Heart left ventricle (tissue), 16 donors: ENCODE results near the gene COMP. TPM values are rescaled to one million over a fixed set of nuclear protein-coding genes. Genes with fewer than 3 reads are reported as not detected.

Experiments
- ATAC-seq, 4 donors: fragments of 200-7000 bp; cut with Tn5 transposase; one replicate each; pipeline ENCODE4 v1.9.1; 2020 to 2022; ENCODE audit warnings: moderate library complexity in 4 of 4, mild to moderate bottlenecking in 3 of 4, moderate number of reproducible peaks in 1 of 4
- DNase-seq, 5 donors: peaks; one replicate each; pipeline ENCODE4 v3.0.0-alpha.2; 2020
- H3K27ac ChIP-seq, 12 donors: fragments of 200-600 bp; sonication (generic) in 4 of 12; one replicate each; pipeline versions ENCODE4 v1.5.0 to v1.8.0; 2016 to 2022; ENCODE audit warnings: mild to moderate bottlenecking in 2 of 12
- H3K27me3 ChIP-seq, 9 donors: fragments of 200-600 bp; sonication (generic) in 2 of 9; one replicate each; pipeline versions ENCODE4 v1.5.1 to v1.8.0; 2016 to 2022; ENCODE audit warnings: mild to moderate bottlenecking in 3 of 9
- H3K36me3 ChIP-seq, 9 donors: fragments of 200-600 bp; sonication (generic) in 2 of 9; one replicate each; pipeline versions ENCODE4 v1.5.0 to v1.8.0; 2018 to 2022; ENCODE audit warnings: mild to moderate bottlenecking in 2 of 9
- H3K4me1 ChIP-seq, 12 donors: fragments of 200-600 bp; sonication (generic) in 4 of 12; one replicate each; pipeline versions ENCODE4 v1.5.0 to v1.8.0; 2016 to 2022; ENCODE audit warnings: mild to moderate bottlenecking in 3 of 12
- H3K4me3 ChIP-seq, 12 donors: fragments of 200-600 bp; sonication (generic) in 4 of 12; one replicate each; pipeline versions ENCODE4 v1.5.0 to v1.8.0; 2017 to 2022; ENCODE audit warnings: mild to moderate bottlenecking in 9 of 12, moderate library complexity in 4 of 12
- H3K9me3 ChIP-seq, 12 donors: fragments of 200-600 bp; sonication (generic) in 4 of 12; one replicate each; pipeline versions ENCODE4 v1.5.0 to v1.8.0; 2016 to 2022; ENCODE audit warnings: mild to moderate bottlenecking in 1 of 12
- CTCF ChIP-seq, 12 donors: fragments of 200-600 bp; sonication (generic) in 4 of 12; IDR thresholded peaks; one replicate each; pipeline versions ENCODE4 v1.5.0 to v1.8.0; 2018 to 2022; ENCODE audit warnings: antibody characterized with exemption in 12 of 12, mild to moderate bottlenecking in 5 of 12
- POLR2A ChIP-seq, 2 donors: fragments of 450-650 bp; IDR thresholded peaks; one replicate each; pipeline ENCODE4 v1.6.1; 2017; ENCODE audit warnings: antibody characterized with exemption in 2 of 2, mild to moderate bottlenecking in 2 of 2, moderate library complexity in 2 of 2
- WGBS, 4 donors: extraction: QIAGEN DNeasy Blood & Tissue Kit in 2 of 4; methylation state at CpG; one replicate each; pipeline versions ENCODE4 v1.1.5 to v1.1.7; 2013 to 2018; 5-methylcytosine and 5-hydroxymethylcytosine counted together
- intact Hi-C, 10 donors: fragments of 100-400 bp; cut with DNase I; formaldehyde crosslinking; loops; one replicate each; pipeline versions ENCODE4 v1.11.1 to v1.14.2; 2022
- polyA plus RNA-seq, 2 donors: library from polyadenylated mRNA; stranded (reverse); fragments of 200-250 nt; gene quantifications; one replicate each; pipeline ENCODE4 v1.2.3, GENCODE V29; 2013
- total RNA-seq, 9 donors: library from RNA; depleted of rRNA in 2 of 9; stranded (reverse); fragments of >200 nt in 2 of 9; fragmentation: NEBNext Ultra II Directional in 3 of 9; extraction: Animal tissue kit (Norgen Biotek cat#: 25700) in 3 of 9; gene quantifications; one replicate each; pipeline versions ENCODE4 v1.1.0 to v1.2.4, GENCODE V29; 2016 to 2023
- donor health status: ischemic (EF 13 %, LVEDD 7.1; RV severe dilation, severe dysfunction).
- donor health status: healthy with polysubstance abuse.
- donor health status: DM: no; HTN: yes; CAD: no.
- donor health status: DM: no; HTN: no; CAD: no.
- donor health status: ischemic (EF 25% LVEDD 6.9; RV normal size, moderate dysfunction).
- donor health status: ischemic (EF 25% LVEDD 5.7; RV mildly dilated, moderate dysfunction).
- donor health status: healthy.
- donor health status: DM: yes; HTN: yes; CAD: no.
- donor health status: ischemic (EF 35%, LVEDD 5.7; RV mildly dilated, moderate dysfunction).
- donor health status: nonischemic (EF 11% LVEDD 7.7; RV severe dilation, severe dysfunction).
- donor health status: DM: yes; HTN: yes; CAD: no.
- donor health status: PGD.
- donor health status: ischemic (EF 29% LVEDD 5.4; RV normal size, mild dysfunction).
- donor health status: nonischemic (EF 23%, LVEDD 6.1; RV moderate dilation, normal function).

The COMP gene
- total and polyA plus RNA-seq, 11 donors, result 0.11 to 2.7 (median 0.46) TPM; not detected in 1

DNA sequence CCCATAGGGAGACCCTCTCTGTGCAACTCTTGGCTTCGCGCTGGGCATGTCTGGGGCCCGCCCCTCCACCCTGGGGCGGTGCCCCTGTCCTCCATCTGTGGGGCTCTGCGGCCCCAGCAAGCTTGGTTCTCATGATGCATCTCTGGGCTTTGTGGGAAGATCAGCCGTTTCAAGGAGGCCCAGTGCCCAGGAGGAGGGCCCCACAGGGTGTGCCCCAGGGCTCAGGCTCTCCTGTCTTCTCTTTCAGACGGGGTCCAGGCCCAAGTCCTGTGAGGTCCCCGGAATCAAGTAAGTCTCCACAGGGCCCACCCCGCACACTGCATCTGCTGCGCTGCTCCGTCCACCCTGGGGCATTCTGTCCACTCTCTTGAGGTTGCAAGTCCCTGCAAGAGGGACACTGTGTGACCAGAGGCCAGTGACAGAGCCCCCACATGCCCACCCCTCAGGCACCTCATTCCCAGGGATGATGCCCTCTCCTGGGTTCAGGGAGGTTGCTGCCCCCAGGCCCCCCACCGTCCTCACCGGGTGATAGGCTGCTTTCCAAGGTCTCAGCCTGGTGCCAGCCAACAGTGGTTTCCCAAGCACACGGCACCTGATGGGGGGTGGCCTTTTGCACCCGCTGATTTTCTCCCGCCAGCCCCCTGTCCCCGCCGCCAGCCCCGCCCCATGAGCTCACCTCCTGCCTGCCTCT lies 31.7 kb downstream of the COMP start:
- 88 to 95% (median 92%) methylated on average over 15 to 19 of the region's 19 CpGs for WGBS, 4 donors
- no peak overlapping the region for H3K4me3 ChIP-seq
- H3K27ac ChIP-seq, result no peak overlapping the region
- TF ChIP-seq CTCF (IDR thresholded peaks at IDR 0.05), result no peak
- no peak for TF ChIP-seq POLR2A (IDR thresholded peaks at IDR 0.05)
- peaks cover 0 to 20% (median 12%) of the 10 kb centered on the region in 12 donors for H3K4me1 ChIP-seq
- H3K9me3 ChIP-seq, result no peaks in the 10 kb centered on the region
- ATAC-seq (no peak), DNase-seq (no peak)
- H3K36me3 ChIP-seq, result peaks cover 0 to 18% (median 0%) of the 10 kb centered on the region in 9 donors
- H3K27me3 ChIP-seq, result no peaks in the 10 kb centered on the region
- intact Hi-C loops, result no loop called here

DNA sequence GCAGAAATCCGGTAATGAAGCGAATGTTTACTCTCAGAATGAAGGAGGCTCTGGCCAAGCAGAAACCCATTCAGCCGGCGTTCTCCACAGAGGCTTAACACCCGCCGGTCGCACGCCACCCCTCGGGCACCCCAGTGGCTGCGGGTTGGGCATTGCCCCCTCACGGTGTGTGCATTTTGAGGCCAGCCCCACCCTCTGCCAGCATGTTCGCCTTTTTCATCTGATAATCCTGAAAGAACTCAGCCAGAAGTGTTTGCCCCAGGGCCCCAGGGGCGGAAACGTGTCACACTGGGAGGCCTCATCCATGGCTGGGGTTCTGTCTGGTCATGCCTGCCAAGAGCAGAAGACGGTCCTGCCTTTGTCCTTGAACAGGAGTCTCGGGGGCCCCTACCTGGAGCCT lies 34.2 kb downstream of the COMP start:
- WGBS, 4 donors, result 89 to 96% (median 91%) methylated on average over 7 to 16 of the region's 16 CpGs

DNA sequence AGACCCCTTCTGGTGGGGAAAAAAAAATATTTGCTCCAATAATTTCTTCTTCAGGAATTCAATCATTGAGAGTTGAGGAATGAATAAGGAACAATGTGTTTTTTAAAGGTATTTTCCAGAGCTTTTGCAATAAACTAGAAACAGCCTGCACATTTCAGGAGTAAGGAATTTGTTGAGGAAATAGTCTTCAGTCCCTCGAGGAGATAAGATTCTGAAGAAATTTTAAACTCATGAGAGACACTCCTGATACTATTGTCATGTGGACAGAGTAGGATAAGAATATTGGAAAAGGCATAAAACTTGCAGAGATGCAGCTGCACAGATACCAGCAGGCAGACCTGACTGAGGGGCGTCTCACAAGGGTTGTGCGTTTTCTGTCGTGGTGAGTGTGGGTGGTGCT lies 36.6 kb downstream of the COMP start:
- Histone ChIP-seq H3K27ac (no peak overlapping the region), H3K27me3 (no peaks in the 10 kb centered on the region), H3K4me1 (no peaks in the 10 kb centered on the region), H3K9me3 (no peaks in the 10 kb centered on the region), H3K4me3 (no peak overlapping the region), H3K36me3 (peaks cover 0 to 54% (median 25%) of the 10 kb centered on the region in 9 donors)
- ATAC-seq (no peak), DNase-seq (no peak)
- TF ChIP-seq CTCF (IDR thresholded peaks at IDR 0.05) (no peak), POLR2A (IDR thresholded peaks at IDR 0.05) (no peak)
- WGBS, 4 donors, result 68 to 83% (median 77%) methylated on average over 4 of the region's 4 CpGs
- intact Hi-C loops, result no loop called here

More for the DNA sequence above, 34.2 kb downstream of the COMP start:
- peaks cover 0 to 36% (median 11%) of the 10 kb centered on the region in 9 donors for H3K36me3 ChIP-seq
- H3K4me1 ChIP-seq, result peaks cover 0 to 8% (median under 1%) of the 10 kb centered on the region in 12 donors
- H3K27ac ChIP-seq, result no peak overlapping the region
- no peaks in the 10 kb centered on the region for H3K9me3 ChIP-seq
- no peaks in the 10 kb centered on the region for H3K27me3 ChIP-seq
- intact Hi-C loops, result no loop called here
- no peak for ATAC-seq
- H3K4me3 ChIP-seq, result no peak overlapping the region
- TF ChIP-seq CTCF (IDR thresholded peaks at IDR 0.05), result no peak
- no peak for TF ChIP-seq POLR2A (IDR thresholded peaks at IDR 0.05)
- DNase-seq, result no peak

DNA sequence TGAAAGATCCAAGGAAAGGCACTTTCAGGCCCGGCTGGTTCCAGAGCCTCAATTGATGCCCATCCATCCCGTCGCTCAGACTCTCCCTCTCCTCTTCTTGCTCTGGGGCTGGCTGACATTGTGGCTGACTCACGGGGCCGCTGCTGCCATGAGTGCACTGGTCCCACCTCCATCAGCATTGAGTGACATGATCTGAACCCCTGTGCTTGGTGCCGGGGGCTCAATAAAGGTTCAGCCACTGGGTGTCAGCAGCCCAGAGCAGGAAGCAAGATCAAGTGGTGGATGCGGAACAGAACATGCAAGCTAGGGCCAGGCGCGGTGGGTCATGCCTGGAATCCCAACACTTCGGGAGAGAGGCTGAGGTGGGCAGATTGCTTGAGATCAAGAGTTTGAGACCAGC lies 39.5 kb downstream of the COMP start:
- Histone ChIP-seq H3K36me3 (peaks cover 0 to 49% (median 21%) of the 10 kb centered on the region in 9 donors), H3K4me1 (no peaks in the 10 kb centered on the region), H3K4me3 (no peak overlapping the region), H3K27ac (no peak overlapping the region), H3K9me3 (no peaks in the 10 kb centered on the region), H3K27me3 (no peaks in the 10 kb centered on the region)
- ATAC-seq (no peak), DNase-seq (no peak)
- intact Hi-C loops, result no loop called here
- no peak for TF ChIP-seq CTCF (IDR thresholded peaks at IDR 0.05)
- TF ChIP-seq POLR2A (IDR thresholded peaks at IDR 0.05), result no peak
- WGBS, 4 donors, result 94 to 96% (median 95%) methylated on average over 10 of the region's 10 CpGs
